H1 (cell line): Measurements from ENCODE around the gene PRG2. TPM values are rescaled to one million over a fixed set of nuclear protein-coding genes. Genes with fewer than 3 reads are reported as not detected.

Experiments used
- CTCF ChIA-PET: fragments of 300-600 bp; sonication (Branson Sonifier 250); formaldehyde crosslinking; loops from one replicate; lab custom pipeline; 2021; ENCODE audit not compliant: partially characterized antibody; lab: Charles Lee
- POLR2A ChIA-PET: fragments of 300-600 bp; sonication (Branson Sonifier 250); formaldehyde crosslinking; loops from one replicate; lab custom pipeline; 2021; ENCODE audit warnings: inconsistent platforms; ENCODE audit not compliant: partially characterized antibody; lab: Charles Lee
- DNase-seq, 2 experiments: peaks; one replicate each; pipeline versions ENCODE4 v3.0.0 to v3.0.0-alpha.2; 2010 to 2022; ENCODE audit warnings: low spot score in 2 of 2, low read depth in 1 of 2, mixed read lengths in 1 of 2
- FAIRE-seq: peaks from 2 replicates; lab custom pipeline; 2011; peaks lifted over from hg19 to GRCh38; lab: Jason Lieb, UNC
- H2AFZ ChIP-seq: 2 replicates; pipeline ENCODE4 v1.8.1; 2012; ENCODE audit warnings: low read length, inconsistent platforms
- H2AK5ac ChIP-seq: 2 replicates; pipeline ENCODE4 v1.6.1; 2013; ENCODE audit warnings: low read depth, low read length
- H2BK120ac ChIP-seq: replicated peaks from 2 replicates; pipeline ENCODE3; 2013; ENCODE audit warnings: low read depth, low read length, inconsistent platforms
- H2BK12ac ChIP-seq: 2 replicates; pipeline ENCODE4 v1.6.1; 2013; ENCODE audit warnings: low read depth, low read length
- H2BK15ac ChIP-seq: 2 replicates; pipeline ENCODE4 v1.6.1; 2013; ENCODE audit warnings: low read length
- H2BK20ac ChIP-seq: 2 replicates; pipeline ENCODE4 v1.6.1; 2013; ENCODE audit warnings: low read length
- H2BK5ac ChIP-seq: 2 replicates; pipeline ENCODE4 v1.6.1; 2013; ENCODE audit warnings: low read depth, low read length
- H3K14ac ChIP-seq: 2 replicates; pipeline ENCODE4 v1.6.1; 2013; ENCODE audit warnings: inconsistent platforms; ENCODE audit not compliant: insufficient read length
- H3K18ac ChIP-seq: 2 replicates; pipeline ENCODE4 v1.6.1; 2013; ENCODE audit warnings: low read length; ENCODE audit errors: extremely low read depth
- H3K23ac ChIP-seq: 2 replicates; pipeline ENCODE4 v1.6.1; 2013; ENCODE audit warnings: inconsistent platforms; ENCODE audit not compliant: insufficient read length
- H3K23me2 ChIP-seq: 2 replicates; pipeline ENCODE4 v1.6.1; 2013; ENCODE audit warnings: low read depth, low read length
- H3K27ac ChIP-seq: 2 replicates; pipeline ENCODE4 v1.6.1; 2011; ENCODE audit warnings: low read depth, low read length, inconsistent platforms
- H3K27me3 ChIP-seq, 4 experiments: replicated peaks in 1 of 4; 1 replicate in 1 of 4; 2 replicates in 3 of 4; pipeline versions ENCODE4 v1.6.1 to v1.8.1; 2011 to 2013; ENCODE audit warnings: low read length in 3 of 4, mild to moderate bottlenecking in 3 of 4, inconsistent platforms in 2 of 4, mixed read lengths in 2 of 4, moderate library complexity in 1 of 4; ENCODE audit not compliant: control insufficient read depth in 3 of 4, insufficient read depth in 3 of 4; ENCODE audit errors: extremely low read depth in 1 of 4
- H3K36me3 ChIP-seq, 4 experiments: 2 replicates each; pipeline versions ENCODE4 v1.6.1 to v1.8.1; 2011 to 2013; ENCODE audit warnings: mild to moderate bottlenecking in 4 of 4, low read length in 3 of 4, moderate library complexity in 2 of 4, control low read depth in 1 of 4, inconsistent platforms in 1 of 4; ENCODE audit not compliant: insufficient read depth in 4 of 4, control insufficient read depth in 2 of 4
- H3K4ac ChIP-seq: replicated peaks from 2 replicates; pipeline ENCODE3; 2013; ENCODE audit warnings: low read length, low read depth, mixed read lengths, inconsistent platforms; ENCODE audit not compliant: insufficient read length
- H3K4me1 ChIP-seq, 4 experiments: replicated peaks in 1 of 4; 1 replicate in 1 of 4; 2 replicates in 3 of 4; pipeline versions ENCODE4 v1.6.1 to v1.8.1; 2011 to 2013; ENCODE audit warnings: low read length in 3 of 4, inconsistent platforms in 2 of 4, mixed read lengths in 1 of 4; ENCODE audit not compliant: insufficient read depth in 4 of 4, control insufficient read depth in 3 of 4
- H3K4me2 ChIP-seq, 2 experiments: 2 replicates each; pipeline versions ENCODE4 v1.6.1 to v1.8.1; 2011 to 2013; ENCODE audit warnings: low read depth in 2 of 2, low read length in 2 of 2, control low read depth in 1 of 2, inconsistent platforms in 1 of 2, mild to moderate bottlenecking in 1 of 2; ENCODE audit not compliant: insufficient read depth in 1 of 2
- H3K4me3 ChIP-seq, 4 experiments: fragments of 200-600, 300-600 bp in 1 of 4; sonication (generic), shearing (Covaris generic), sonication (Bioruptor Twin) in 1 of 4; 2 replicates each; pipeline versions ENCODE4 v1.5.1 to v1.8.1; 2011 to 2016; ENCODE audit warnings: low read length in 4 of 4, low read depth in 3 of 4, control low read depth in 2 of 4, inconsistent platforms in 2 of 4, mild to moderate bottlenecking in 2 of 4, mixed read lengths in 1 of 4, moderate library complexity in 1 of 4; ENCODE audit not compliant: insufficient read depth in 2 of 4; ENCODE audit errors: extremely low read depth in 1 of 4
- H3K56ac ChIP-seq: replicated peaks from 2 replicates; pipeline ENCODE3; 2013; ENCODE audit warnings: low read depth, mild to moderate bottlenecking, mixed read lengths, low read length, inconsistent platforms; ENCODE audit not compliant: insufficient read length
- H3K79me1 ChIP-seq: 2 replicates; pipeline ENCODE4 v1.6.1; 2013; ENCODE audit warnings: low read depth, low read length, control low read depth
- H3K79me2 ChIP-seq, 2 experiments: 2 replicates each; pipeline versions ENCODE4 v1.6.1 to v1.8.1; 2012 to 2013; ENCODE audit warnings: low read length in 2 of 2, mild to moderate bottlenecking in 2 of 2, inconsistent platforms in 1 of 2; ENCODE audit not compliant: insufficient read depth in 2 of 2, control insufficient read depth in 1 of 2
- H3K9ac ChIP-seq, 4 experiments: replicated peaks in 1 of 4; 1 replicate in 1 of 4; 2 replicates in 3 of 4; pipeline versions ENCODE4 v1.6.1 to v1.8.1; 2011 to 2013; ENCODE audit warnings: low read depth in 3 of 4, low read length in 3 of 4, control low read depth in 2 of 4, mild to moderate bottlenecking in 2 of 4, moderate library complexity in 2 of 4, inconsistent platforms in 1 of 4; ENCODE audit errors: extremely low read depth in 1 of 4
- H3K9me3 ChIP-seq, 2 experiments: 2 replicates each; pipeline versions ENCODE4 v1.6.1 to v1.8.1; 2012 to 2013; ENCODE audit warnings: mild to moderate bottlenecking in 2 of 2, moderate library complexity in 2 of 2, control low read depth in 1 of 2, inconsistent platforms in 1 of 2, low read depth in 1 of 2, low read length in 1 of 2, mixed read lengths in 1 of 2; ENCODE audit not compliant: insufficient read depth in 2 of 2
- H4K20me1 ChIP-seq, 2 experiments: replicated peaks in 1 of 2; 2 replicates each; pipeline versions ENCODE3 to v1.8.1; 2011 to 2013; ENCODE audit warnings: inconsistent platforms in 2 of 2, low read length in 2 of 2, mild to moderate bottlenecking in 1 of 2; ENCODE audit not compliant: insufficient read depth in 2 of 2, control insufficient read depth in 1 of 2
- H4K5ac ChIP-seq: 2 replicates; pipeline ENCODE4 v1.6.1; 2013; ENCODE audit warnings: low read length, low read depth, mixed read lengths, inconsistent platforms; ENCODE audit not compliant: insufficient read length
- H4K8ac ChIP-seq: 2 replicates; pipeline ENCODE4 v1.8.0; 2013; ENCODE audit warnings: mild to moderate bottlenecking, moderate library complexity, low read length, inconsistent platforms; ENCODE audit not compliant: insufficient read depth; ENCODE audit errors: extremely low read depth
- H4K91ac ChIP-seq: replicated peaks from 2 replicates; pipeline ENCODE3; 2013; ENCODE audit warnings: low read length, mixed read lengths, inconsistent platforms; ENCODE audit not compliant: insufficient read length
- BACH1 ChIP-seq: IDR thresholded peaks from 2 replicates; pipeline ENCODE4 v1.6.1; 2012; ENCODE audit warnings: low read length, improper control_type of control experiment
- CBX5 ChIP-seq: fragments of 300-800, 300-1000 bp; sonication (generic); IDR thresholded peaks from 2 replicates; pipeline ENCODE4 v1.7.1; 2016; ENCODE audit warnings: antibody characterized with exemption, low read length, low read depth
- CBX8 ChIP-seq: fragments of 300-800, 300-1000 bp; sonication (generic); IDR thresholded peaks from 2 replicates; pipeline ENCODE4 v1.7.1; 2016; ENCODE audit warnings: low read depth, low read length, borderline replicate concordance
- CTBP2 ChIP-seq: IDR thresholded peaks from 2 replicates; pipeline ENCODE4 v1.7.0; 2011; ENCODE audit warnings: borderline replicate concordance, mild to moderate bottlenecking, moderate library complexity, mixed read lengths, low read length; ENCODE audit not compliant: insufficient read depth, insufficient read length
- HDAC2 ChIP-seq, 2 experiments: fragments of 300-600 bp in 1 of 2; sonication (generic) in 1 of 2; IDR thresholded peaks; 2 replicates each; pipeline ENCODE4 v1.6.1; 2011 to 2012; ENCODE audit warnings: low read depth in 2 of 2, low read length in 2 of 2, mild to moderate bottlenecking in 2 of 2, moderate library complexity in 2 of 2, borderline replicate concordance in 1 of 2, inconsistent platforms in 1 of 2
- HDAC6 ChIP-seq: IDR thresholded peaks from one replicate; pipeline ENCODE4 v1.7.1; 2012; ENCODE audit warnings: low read depth, mild to moderate bottlenecking, inconsistent platforms, low read length, moderate library complexity
- NRF1 ChIP-seq: IDR thresholded peaks from 2 replicates; pipeline ENCODE4 v1.6.1; 2011; ENCODE audit warnings: mild to moderate bottlenecking, low read depth, low read length, improper control_type of control experiment
- POU5F1 ChIP-seq: IDR thresholded peaks from 2 replicates; pipeline ENCODE4 v1.6.1; 2011; ENCODE audit warnings: low read depth, mild to moderate bottlenecking, low read length, moderate library complexity
- RBBP5 ChIP-seq: IDR thresholded peaks from 2 replicates; pipeline ENCODE4 v1.7.1; 2012; ENCODE audit warnings: low read depth, mild to moderate bottlenecking, inconsistent platforms, low read length, moderate library complexity, borderline replicate concordance
- RNF2 ChIP-seq: fragments of 200-900, 300-1000 bp; sonication (generic); IDR thresholded peaks from 2 replicates; pipeline ENCODE4 v1.7.1; 2016; ENCODE audit warnings: borderline replicate concordance, low read depth, mild to moderate bottlenecking, antibody characterized with exemption, low read length; ENCODE audit not compliant: poor library complexity, severe bottlenecking; ENCODE audit errors: missing control alignments
- SP4 ChIP-seq: IDR thresholded peaks from 2 replicates; pipeline ENCODE4 v1.6.1; 2012; ENCODE audit warnings: low read length, inconsistent platforms
- TAF7 ChIP-seq: optimal IDR thresholded peaks from 2 replicates; pipeline ENCODE3; 2011; ENCODE audit warnings: low read depth, mild to moderate bottlenecking, inconsistent platforms, low read length, moderate library complexity, borderline replicate concordance
- TBP ChIP-seq: IDR thresholded peaks from 2 replicates; pipeline ENCODE4 v1.6.1; 2011; ENCODE audit warnings: low read depth, low read length, improper control_type of control experiment
- WGBS, 2 experiments: shearing (Covaris generic) in 1 of 2; methylation state at CpG; one replicate each; pipeline versions ENCODE4 v1.1.6 to v1.1.7; 2013 to 2015; ENCODE audit warnings: low lambda C conversion rate in 2 of 2, mixed read lengths in 2 of 2, inconsistent platforms in 1 of 2, low coverage in 1 of 2, missing lambda C conversion rate in 1 of 2; ENCODE audit not compliant: insufficient replicate concordance in 2 of 2, insufficient coverage in 1 of 2, insufficient read length in 1 of 2; ENCODE audit errors: extremely low coverage in 1 of 2, missing lambda C conversion rate in 1 of 2; 5-methylcytosine and 5-hydroxymethylcytosine counted together
- polyA plus RNA-seq, 7 experiments: library from polyadenylated mRNA; depleted of rRNA in 3 of 7; stranded (reverse) in 5 of 7; unstranded in 2 of 7; fragments of >200 nt in 5 of 7; fragments of 200-250 nt in 2 of 7; gene quantifications; 1 replicate in 5 of 7; 2 replicates in 1 of 7; 4 replicates in 1 of 7; pipeline versions ENCODE4 v1.2.1 to v1.2.3, GENCODE V29; 2011 to 2013; ENCODE audit warnings: missing spikeins in 2 of 7, mixed read lengths in 2 of 7
- total RNA-seq: library from RNA; stranded (reverse); fragmentation: NEBNext Ultra II Directional; extraction: Animal tissue kit (Norgen Biotek cat#: 25700); gene quantifications from 2 replicates; pipeline ENCODE4 v1.2.1, GENCODE V29; 2021

Gene PRG2
- total and polyA plus RNA-seq, 2 of the 8 experiments (the other 6 are each of a cell fraction or from before 2014, with no cell fraction given): 0.32 TPM; not detected in 1

DNA sequence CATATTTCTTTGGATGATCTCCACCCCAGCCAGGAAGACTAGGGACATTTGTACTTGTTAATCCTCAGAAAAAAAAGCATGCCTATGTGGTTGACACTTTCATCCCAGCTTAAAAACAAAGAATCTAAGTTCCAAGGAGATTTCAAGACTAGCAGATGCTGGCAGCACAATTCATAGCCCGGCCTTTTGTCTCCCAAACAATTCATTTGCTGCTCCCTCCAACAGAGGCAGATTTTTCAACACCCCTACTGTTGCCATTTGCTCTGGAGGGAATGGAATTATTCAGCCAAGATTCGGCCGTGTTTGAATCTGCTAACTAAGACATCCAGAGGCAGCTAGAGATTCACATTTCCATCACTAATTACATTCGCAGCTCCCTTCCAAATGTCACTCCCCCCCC is 37.0 kb downstream of the PRG2 start:
- WGBS, 2 experiments: 65% methylated on average over 2 of the region's 4 CpGs; no CpG with 5 or more reads in 1 of the 2 experiments
- no peak overlapping the region for H2BK5ac ChIP-seq
- peaks cover 1 to 4% (median 4%) of the 10 kb centered on the region in 4 experiments; a peak in 5 of 7 replicates for H3K4me1 ChIP-seq
- H4K8ac ChIP-seq: no peak overlapping the region
- no peak overlapping the region for H3K18ac ChIP-seq
- no peak overlapping the region for H2AK5ac ChIP-seq
- no peak overlapping the region for H2BK120ac ChIP-seq
- no peaks in the 10 kb centered on the region for H4K20me1 ChIP-seq
- no peak overlapping the region for H3K23ac ChIP-seq
- no peak overlapping the region for H3K4ac ChIP-seq
- no peak overlapping the region for H4K91ac ChIP-seq
- no peak overlapping the region for H4K5ac ChIP-seq
- H2BK20ac ChIP-seq: no peak overlapping the region
- H3K27ac ChIP-seq: no peak overlapping the region
- H3K79me2 ChIP-seq: no peaks in the 10 kb centered on the region
- no peaks in the 10 kb centered on the region for H3K79me1 ChIP-seq
- no peak overlapping the region for H3K9ac ChIP-seq
- no peak overlapping the region for H3K4me2 ChIP-seq
- H3K56ac ChIP-seq: no peak overlapping the region
- no peak overlapping the region for H3K14ac ChIP-seq
- H3K23me2 ChIP-seq: peaks cover 3% of the 10 kb centered on the region
- DNase-seq (no peak), FAIRE-seq (no peak)
- H3K9me3 ChIP-seq: no peaks in the 10 kb centered on the region
- POLR2A ChIA-PET: interaction anchor here (0.8 to 1.9 kb wide), 8 partner anchors 10 to 295 kb away, joined by 3 to 5 read pairs (median 4); partner anchors contain the start of gene TNKS1BP1
- H3K27me3 ChIP-seq: no peaks in the 10 kb centered on the region; a peak in 1 of 7 replicates
- H2BK15ac ChIP-seq: no peak overlapping the region
- no peak overlapping the region for H2BK12ac ChIP-seq
- CTCF ChIA-PET: interaction anchor here (0.7 to 2.2 kb wide), 12 partner anchors 10 to 190 kb away, joined by 3 to 8 read pairs (median 3); no protein-coding TSS in a partner anchor
- H2AFZ ChIP-seq: peak overlapping the region; percentile 68; the same call in 1 of the 2 replicates
- no peak overlapping the region for H3K4me3 ChIP-seq
- no peaks in the 10 kb centered on the region for H3K36me3 ChIP-seq
- TF ChIP-seq CBX8: no peak
- no peak for TF ChIP-seq BACH1
- TF ChIP-seq CTBP2: no peak
- no peak for TF ChIP-seq POU5F1
- no peak for TF ChIP-seq SP4
- no peak for TF ChIP-seq TAF7
- TF ChIP-seq NRF1: no peak
- TF ChIP-seq CBX5: no peak
- no peak for TF ChIP-seq HDAC6
- TF ChIP-seq HDAC2 (IDR thresholded peaks at IDR 0.05; ENCODE audit: borderline replicate concordance in 1 of 2, low read depth in 2 of 2, low read length in 2 of 2): no peak
- TF ChIP-seq RBBP5: no peak
- TF ChIP-seq TBP: no peak
- no peak for TF ChIP-seq RNF2
